ENCODE results near the gene INSYN1. TPM values are rescaled to one million over a fixed set of nuclear protein-coding genes. Genes with fewer than 3 reads are reported as not detected.

The INSYN1 gene
- total and polyA plus RNA-seq, 2 experiments from 2014 or later, result 9.2 to 9.6 TPM

DNA sequence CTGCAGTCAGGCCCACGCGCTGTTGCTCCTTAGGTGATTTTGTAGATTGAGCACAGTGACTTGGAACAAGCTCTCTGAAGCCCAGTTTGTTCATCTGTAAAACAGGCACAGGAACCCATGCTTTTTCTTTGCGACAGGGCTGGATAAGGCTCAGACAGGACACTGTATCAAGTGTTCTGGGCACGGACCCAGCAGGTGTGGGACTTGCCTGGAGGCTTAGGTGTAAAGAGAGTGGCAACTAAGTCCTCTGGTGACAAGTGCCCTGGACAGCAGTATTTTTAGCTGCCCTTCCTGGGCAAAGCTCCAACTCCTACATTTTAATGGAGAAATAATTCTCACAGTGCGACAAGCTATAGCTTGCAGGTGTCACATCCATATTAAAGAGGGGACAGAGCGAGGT is 36.7 kb downstream of the INSYN1 start:
- no peaks in the 10 kb centered on the region for H3K4me1 ChIP-seq (ENCODE audit: low read depth)
- no peaks in the 10 kb centered on the region for H3K36me3 ChIP-seq
- TF ChIP-seq, protein P1, sequence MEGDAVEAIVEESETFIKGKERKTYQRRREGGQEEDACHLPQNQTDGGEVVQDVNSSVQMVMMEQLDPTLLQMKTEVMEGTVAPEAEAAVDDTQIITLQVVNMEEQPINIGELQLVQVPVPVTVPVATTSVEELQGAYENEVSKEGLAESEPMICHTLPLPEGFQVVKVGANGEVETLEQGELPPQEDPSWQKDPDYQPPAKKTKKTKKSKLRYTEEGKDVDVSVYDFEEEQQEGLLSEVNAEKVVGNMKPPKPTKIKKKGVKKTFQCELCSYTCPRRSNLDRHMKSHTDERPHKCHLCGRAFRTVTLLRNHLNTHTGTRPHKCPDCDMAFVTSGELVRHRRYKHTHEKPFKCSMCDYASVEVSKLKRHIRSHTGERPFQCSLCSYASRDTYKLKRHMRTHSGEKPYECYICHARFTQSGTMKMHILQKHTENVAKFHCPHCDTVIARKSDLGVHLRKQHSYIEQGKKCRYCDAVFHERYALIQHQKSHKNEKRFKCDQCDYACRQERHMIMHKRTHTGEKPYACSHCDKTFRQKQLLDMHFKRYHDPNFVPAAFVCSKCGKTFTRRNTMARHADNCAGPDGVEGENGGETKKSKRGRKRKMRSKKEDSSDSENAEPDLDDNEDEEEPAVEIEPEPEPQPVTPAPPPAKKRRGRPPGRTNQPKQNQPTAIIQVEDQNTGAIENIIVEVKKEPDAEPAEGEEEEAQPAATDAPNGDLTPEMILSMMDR (IDR thresholded peaks at IDR 0.05; ENCODE audit: low read depth, low read length), result no peak
- no peaks in the 10 kb centered on the region for H3K27me3 ChIP-seq
- H3K4me3 ChIP-seq, result no peak overlapping the region
- no peaks in the 10 kb centered on the region for H3K9me3 ChIP-seq (ENCODE audit: low read depth)
- H3K27ac ChIP-seq, result no peak overlapping the region
- peak in 1 of 2 donors; percentile 58 for DNase-seq (ENCODE audit: low read depth in 1 of 2, low spot score in 1 of 2)

DNA sequence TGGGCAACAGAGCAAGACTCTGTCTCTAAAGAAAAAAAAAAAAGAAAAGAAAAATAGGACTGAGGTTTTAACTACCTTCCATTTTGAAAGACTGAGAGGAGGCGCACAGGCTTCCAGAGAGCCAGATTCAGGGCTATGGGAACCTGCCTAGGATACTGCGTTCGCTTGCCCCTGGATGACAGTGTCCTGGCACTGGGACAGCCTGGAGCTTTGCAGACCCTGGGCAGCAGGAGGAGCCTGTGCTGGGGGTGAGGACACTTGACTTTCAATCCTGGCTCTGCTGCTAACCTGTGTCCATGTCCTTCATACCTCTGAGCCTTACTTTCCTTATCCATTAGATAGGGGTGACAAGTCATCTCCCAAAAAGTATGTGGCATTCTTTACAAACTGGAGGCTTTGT is 37.7 kb downstream of the INSYN1 start:
- H3K4me1 ChIP-seq (ENCODE audit: low read depth), result no peaks in the 10 kb centered on the region
- no peaks in the 10 kb centered on the region for H3K9me3 ChIP-seq (ENCODE audit: low read depth)
- DNase-seq (ENCODE audit: low read depth in 1 of 2, low spot score in 1 of 2), result no peak
- TF ChIP-seq, protein P1 (IDR thresholded peaks at IDR 0.05; ENCODE audit: low read depth, low read length), result no peak
- no peak overlapping the region for H3K27ac ChIP-seq
- no peaks in the 10 kb centered on the region for H3K27me3 ChIP-seq
- H3K4me3 ChIP-seq, result no peak overlapping the region
- H3K36me3 ChIP-seq, result no peaks in the 10 kb centered on the region

DNA sequence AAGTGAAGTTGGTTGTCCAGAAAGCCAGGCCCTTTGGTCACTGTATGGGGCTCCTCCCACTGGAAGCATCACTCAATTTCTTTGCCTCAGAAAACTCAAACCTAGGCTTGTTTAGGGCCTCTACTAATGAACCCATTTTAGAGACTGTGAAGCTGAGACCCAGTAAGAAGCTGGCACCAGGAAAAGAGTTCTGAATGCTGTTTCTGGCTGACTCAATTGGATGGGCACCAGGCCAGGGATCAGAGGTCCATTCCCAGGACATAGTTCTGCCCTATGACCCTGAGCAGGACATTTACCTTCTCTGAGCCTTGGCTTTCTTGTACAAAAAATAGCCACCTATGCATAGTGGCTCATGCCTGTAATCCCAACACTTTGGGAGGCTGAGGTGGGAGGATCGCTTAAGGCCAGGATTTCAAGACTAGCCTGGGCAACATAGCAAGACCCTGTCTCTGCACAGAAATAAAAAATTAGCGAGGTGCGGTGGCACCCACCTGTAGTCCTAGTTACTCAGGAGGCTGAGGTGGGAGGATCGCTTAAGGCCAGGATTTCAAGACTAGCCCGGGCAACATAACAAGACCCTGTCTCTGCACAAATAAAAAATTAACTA is 38.4 kb downstream of the INSYN1 start:
- DNase-seq (ENCODE audit: low read depth in 1 of 2, low spot score in 1 of 2), result no peak
- TF ChIP-seq, protein P1 (IDR thresholded peaks at IDR 0.05; ENCODE audit: low read depth, low read length), result no peak
- H3K4me1 ChIP-seq (ENCODE audit: low read depth), result no peaks in the 10 kb centered on the region

DNA sequence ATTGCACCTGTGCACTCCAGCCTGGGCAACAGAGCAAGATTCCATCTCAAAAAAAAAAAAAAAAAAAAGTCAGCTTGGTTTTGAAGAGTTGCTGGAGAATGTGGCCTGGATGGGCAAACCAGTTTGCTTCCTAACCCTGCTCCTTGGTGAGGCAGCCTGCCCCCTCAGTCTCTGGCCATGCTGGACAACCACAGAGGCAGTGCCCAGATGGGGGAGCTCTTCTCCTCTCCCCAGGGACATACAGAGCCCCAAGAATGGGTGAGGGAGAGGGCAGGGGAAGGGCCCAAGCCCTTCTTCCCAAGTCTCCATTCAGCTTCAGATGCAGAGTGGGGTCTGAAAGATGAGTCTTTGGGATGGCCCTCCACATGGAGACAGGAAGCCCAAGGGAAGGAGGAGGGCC is 41.0 kb downstream of the INSYN1 start:
- Histone ChIP-seq H3K36me3 (peaks cover 12% of the 10 kb centered on the region), H3K9me3 (ENCODE audit: low read depth) (no peaks in the 10 kb centered on the region), H3K27ac (no peak overlapping the region), H3K4me1 (ENCODE audit: low read depth) (no peaks in the 10 kb centered on the region), H3K4me3 (no peak overlapping the region), H3K27me3 (no peaks in the 10 kb centered on the region)
- peak in 1 of 2 donors; percentile 5 for DNase-seq (ENCODE audit: low read depth in 1 of 2, low spot score in 1 of 2)
- TF ChIP-seq, protein P1 (IDR thresholded peaks at IDR 0.05; ENCODE audit: low read depth, low read length), result peak; percentile 6

More for the DNA sequence above, 38.4 kb downstream of the INSYN1 start:
- H3K9me3 ChIP-seq (ENCODE audit: low read depth), result no peaks in the 10 kb centered on the region
- no peaks in the 10 kb centered on the region for H3K27me3 ChIP-seq
- peaks cover 4% of the 10 kb centered on the region for H3K36me3 ChIP-seq
- no peak overlapping the region for H3K4me3 ChIP-seq
- no peak overlapping the region for H3K27ac ChIP-seq

DNA sequence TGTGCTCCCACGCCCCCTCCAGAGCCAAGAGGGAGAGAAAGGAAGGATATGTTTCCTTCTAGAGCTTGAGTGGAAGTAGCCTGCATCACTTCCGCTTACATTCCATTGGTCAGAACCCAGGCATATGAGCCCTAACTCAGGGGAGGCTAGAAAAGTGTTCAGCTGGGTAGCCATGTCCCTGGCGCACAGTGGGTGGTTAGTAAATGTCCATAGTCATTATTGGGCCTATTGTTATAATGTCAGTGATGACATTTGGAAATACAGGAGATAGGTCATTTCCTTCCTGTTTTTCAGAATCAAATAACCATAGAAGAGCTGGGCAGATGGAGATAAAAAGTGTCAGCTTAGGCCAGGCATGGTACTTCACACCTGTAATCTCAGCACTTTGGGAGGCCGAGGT is 41.6 kb downstream of the INSYN1 start:
- TF ChIP-seq, protein P1 (IDR thresholded peaks at IDR 0.05; ENCODE audit: low read depth, low read length), result no peak
- Histone ChIP-seq H3K4me1 (ENCODE audit: low read depth) (no peaks in the 10 kb centered on the region), H3K9me3 (ENCODE audit: low read depth) (no peaks in the 10 kb centered on the region), H3K27ac (no peak overlapping the region), H3K36me3 (peaks cover 12% of the 10 kb centered on the region), H3K27me3 (no peaks in the 10 kb centered on the region), H3K4me3 (no peak overlapping the region)
- DNase-seq (ENCODE audit: low read depth in 1 of 2, low spot score in 1 of 2), result no peak

All from cardiac muscle cell (in vitro differentiated cells and primary cell).